ENCODE results near the gene MRPL9.
"Not testable (repeated sequence)": the region's sequence is repeated elsewhere in the genome, so short reads cannot be mapped to it uniquely, and the experiment has no call there.

MRPL9 gene

GRCh38 chr1:151787689-151788088 lies 24.4 kb upstream of the MRPL9 start:
- H3K9ac ChIP-seq (ENCODE audit: low read length) = no peak overlapping the region
- H3K9me2 ChIP-seq (replicated peaks; ENCODE audit: insufficient read depth, low read length) = no peaks in the 10 kb centered on the region
- H3F3A ChIP-seq (ENCODE audit: insufficient read depth) = peaks cover 8% of the 10 kb centered on the region; the same call in 1 of the 2 replicates
- H3K36me3 ChIP-seq (ENCODE audit: low read length) = no peaks in the 10 kb centered on the region
- H4K20me1 ChIP-seq (ENCODE audit: low read depth, low read length) = no peaks in the 10 kb centered on the region
- no peak overlapping the region for H2AFZ ChIP-seq (ENCODE audit: low read depth, low read length, severe bottlenecking)
- TF ChIP-seq, protein P1, sequence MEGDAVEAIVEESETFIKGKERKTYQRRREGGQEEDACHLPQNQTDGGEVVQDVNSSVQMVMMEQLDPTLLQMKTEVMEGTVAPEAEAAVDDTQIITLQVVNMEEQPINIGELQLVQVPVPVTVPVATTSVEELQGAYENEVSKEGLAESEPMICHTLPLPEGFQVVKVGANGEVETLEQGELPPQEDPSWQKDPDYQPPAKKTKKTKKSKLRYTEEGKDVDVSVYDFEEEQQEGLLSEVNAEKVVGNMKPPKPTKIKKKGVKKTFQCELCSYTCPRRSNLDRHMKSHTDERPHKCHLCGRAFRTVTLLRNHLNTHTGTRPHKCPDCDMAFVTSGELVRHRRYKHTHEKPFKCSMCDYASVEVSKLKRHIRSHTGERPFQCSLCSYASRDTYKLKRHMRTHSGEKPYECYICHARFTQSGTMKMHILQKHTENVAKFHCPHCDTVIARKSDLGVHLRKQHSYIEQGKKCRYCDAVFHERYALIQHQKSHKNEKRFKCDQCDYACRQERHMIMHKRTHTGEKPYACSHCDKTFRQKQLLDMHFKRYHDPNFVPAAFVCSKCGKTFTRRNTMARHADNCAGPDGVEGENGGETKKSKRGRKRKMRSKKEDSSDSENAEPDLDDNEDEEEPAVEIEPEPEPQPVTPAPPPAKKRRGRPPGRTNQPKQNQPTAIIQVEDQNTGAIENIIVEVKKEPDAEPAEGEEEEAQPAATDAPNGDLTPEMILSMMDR (IDR thresholded peaks at IDR 0.05; ENCODE audit: insufficient read depth, low read length, poor library complexity, severe bottlenecking) = no peak
- no peak for TF ChIP-seq EZH2phosphoT487 (conservative IDR thresholded peaks at IDR 0.05; ENCODE audit: low read length)
- no peaks in the 10 kb centered on the region for H3K27me3 ChIP-seq (ENCODE audit: low read length)
- no peak overlapping the region for H3K4me3 ChIP-seq (ENCODE audit: insufficient read depth, low read length, poor library complexity, severe bottlenecking)
- H3K9me3 ChIP-seq (ENCODE audit: insufficient read depth, low read length) = no peaks in the 10 kb centered on the region
- H3K27ac ChIP-seq (ENCODE audit: low read depth, low read length) = no peak overlapping the region
- no peak overlapping the region for H3K4me2 ChIP-seq (ENCODE audit: low read depth, low read length, poor library complexity, severe bottlenecking)
- no peaks in the 10 kb centered on the region for H3K79me2 ChIP-seq (ENCODE audit: insufficient read depth, low read length)

GRCh38 chr1:151783796-151784195 lies 20.5 kb upstream of the MRPL9 start:
- H3K27me3 ChIP-seq (ENCODE audit: low read length) = no peaks in the 10 kb centered on the region
- no peaks in the 10 kb centered on the region for H3K36me3 ChIP-seq (ENCODE audit: low read length)
- H3K79me2 ChIP-seq (ENCODE audit: insufficient read depth, low read length) = no peaks in the 10 kb centered on the region
- H3K4me2 ChIP-seq (ENCODE audit: low read depth, low read length, poor library complexity, severe bottlenecking) = no peak overlapping the region
- H3K4me3 ChIP-seq (ENCODE audit: insufficient read depth, low read length, poor library complexity, severe bottlenecking) = no peak overlapping the region
- no peaks in the 10 kb centered on the region for H3K9me2 ChIP-seq (replicated peaks; ENCODE audit: insufficient read depth, low read length)
- no peaks in the 10 kb centered on the region for H3K9me3 ChIP-seq (ENCODE audit: insufficient read depth, low read length)
- H3K9ac ChIP-seq (ENCODE audit: low read length) = no peak overlapping the region
- H3K27ac ChIP-seq (ENCODE audit: low read depth, low read length) = no peak overlapping the region
- no peaks in the 10 kb centered on the region for H4K20me1 ChIP-seq (ENCODE audit: low read depth, low read length)
- no peak for TF ChIP-seq EZH2phosphoT487 (conservative IDR thresholded peaks at IDR 0.05; ENCODE audit: low read length)
- TF ChIP-seq, protein P1 (IDR thresholded peaks at IDR 0.05; ENCODE audit: insufficient read depth, low read length, poor library complexity, severe bottlenecking) = no peak
- no peaks in the 10 kb centered on the region for H3F3A ChIP-seq (ENCODE audit: insufficient read depth)
- no peak overlapping the region for H2AFZ ChIP-seq (ENCODE audit: low read depth, low read length, severe bottlenecking)

GRCh38 chr1:151782741-151783140 lies 19.4 kb upstream of the MRPL9 start:
- no peaks in the 10 kb centered on the region for H3K9me3 ChIP-seq (ENCODE audit: insufficient read depth, low read length)
- H2AFZ ChIP-seq (ENCODE audit: low read depth, low read length, severe bottlenecking) = no peak overlapping the region
- no peaks in the 10 kb centered on the region for H3K9me2 ChIP-seq (replicated peaks; ENCODE audit: insufficient read depth, low read length)
- no peak overlapping the region for H3K4me3 ChIP-seq (ENCODE audit: insufficient read depth, low read length, poor library complexity, severe bottlenecking)
- no peaks in the 10 kb centered on the region for H3F3A ChIP-seq (ENCODE audit: insufficient read depth)
- no peaks in the 10 kb centered on the region for H3K79me2 ChIP-seq (ENCODE audit: insufficient read depth, low read length)
- H3K27me3 ChIP-seq (ENCODE audit: low read length) = no peaks in the 10 kb centered on the region
- no peak overlapping the region for H3K9ac ChIP-seq (ENCODE audit: low read length)
- no peak overlapping the region for H3K27ac ChIP-seq (ENCODE audit: low read depth, low read length)
- TF ChIP-seq, protein P1 (IDR thresholded peaks at IDR 0.05; ENCODE audit: insufficient read depth, low read length, poor library complexity, severe bottlenecking) = no peak
- no peak overlapping the region for H3K4me2 ChIP-seq (ENCODE audit: low read depth, low read length, poor library complexity, severe bottlenecking)
- no peaks in the 10 kb centered on the region for H4K20me1 ChIP-seq (ENCODE audit: low read depth, low read length)
- no peaks in the 10 kb centered on the region for H3K36me3 ChIP-seq (ENCODE audit: low read length)

DNA sequence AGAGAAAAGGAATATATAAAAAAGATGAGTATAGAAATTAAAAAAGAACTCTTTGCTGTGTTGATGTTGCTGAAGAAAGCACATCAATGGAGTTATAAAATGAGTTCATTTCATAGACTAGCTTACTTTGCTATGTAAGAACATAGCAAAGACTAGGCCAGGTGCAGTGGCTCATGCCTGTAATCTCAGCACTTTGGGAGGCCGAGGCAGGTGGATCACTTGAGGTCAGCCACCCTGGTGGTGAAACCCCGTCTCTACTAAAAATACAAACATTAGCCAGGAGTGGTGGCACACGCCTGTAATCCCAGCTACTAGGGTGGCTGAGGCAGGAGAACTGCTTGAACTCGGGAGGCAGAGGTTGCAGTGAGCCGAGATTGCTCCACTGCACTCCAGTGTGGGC lies 18.7 kb upstream of the MRPL9 start:
- not testable (repeated sequence) for H2AFZ ChIP-seq (ENCODE audit: low read depth, low read length, severe bottlenecking); H3K27ac ChIP-seq (ENCODE audit: low read depth, low read length); H3K9ac ChIP-seq (ENCODE audit: low read length); H3K79me2 ChIP-seq (ENCODE audit: insufficient read depth, low read length); H3F3A ChIP-seq (ENCODE audit: insufficient read depth); H3K4me3 ChIP-seq (ENCODE audit: insufficient read depth, low read length, poor library complexity, severe bottlenecking); H3K36me3 ChIP-seq (ENCODE audit: low read length); H3K9me3 ChIP-seq (ENCODE audit: insufficient read depth, low read length); H3K9me2 ChIP-seq (replicated peaks; ENCODE audit: insufficient read depth, low read length); H3K4me2 ChIP-seq (ENCODE audit: low read depth, low read length, poor library complexity, severe bottlenecking); H3K27me3 ChIP-seq (ENCODE audit: low read length); H4K20me1 ChIP-seq (ENCODE audit: low read depth, low read length)

DNA sequence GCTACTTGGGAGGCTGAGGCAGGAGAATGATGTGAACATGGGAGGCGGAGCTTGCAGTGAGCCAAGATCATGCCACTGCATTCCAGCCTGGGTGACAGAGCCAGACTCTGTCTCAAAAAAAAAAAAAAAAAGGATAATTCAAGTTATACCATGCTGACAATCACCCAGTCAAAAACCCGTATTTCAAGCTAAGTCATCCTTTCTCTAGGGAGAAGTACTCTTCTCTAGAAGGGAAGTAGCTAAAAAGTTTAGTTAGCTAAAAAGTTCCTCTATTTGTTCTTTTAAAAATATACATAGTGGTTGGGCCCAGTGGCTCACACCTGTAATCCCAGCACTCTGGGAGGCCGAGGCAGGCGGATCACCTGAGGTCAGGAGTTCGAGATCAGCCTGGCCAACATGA lies 17.4 kb upstream of the MRPL9 start:
- H3K9me3 ChIP-seq (ENCODE audit: insufficient read depth, low read length); H3F3A ChIP-seq (ENCODE audit: insufficient read depth); H3K9ac ChIP-seq (ENCODE audit: low read length); H4K20me1 ChIP-seq (ENCODE audit: low read depth, low read length); H3K27ac ChIP-seq (ENCODE audit: low read depth, low read length); H2AFZ ChIP-seq (ENCODE audit: low read depth, low read length, severe bottlenecking); H3K79me2 ChIP-seq (ENCODE audit: insufficient read depth, low read length); H3K36me3 ChIP-seq (ENCODE audit: low read length); H3K4me3 ChIP-seq (ENCODE audit: insufficient read depth, low read length, poor library complexity, severe bottlenecking); H3K9me2 ChIP-seq (replicated peaks; ENCODE audit: insufficient read depth, low read length); H3K27me3 ChIP-seq (ENCODE audit: low read length); H3K4me2 ChIP-seq (ENCODE audit: low read depth, low read length, poor library complexity, severe bottlenecking): not testable (repeated sequence)
